GM21390 (cell line): ENCODE data around the gene CELF4.

ENCODE experiments used
- ATAC-seq: cut with Tn5 transposase; IDR thresholded peaks from one replicate; pipeline ENCODE4 v1.9.1; 2021; ENCODE audit not compliant: unreplicated experiment

Gene CELF4

DNA sequence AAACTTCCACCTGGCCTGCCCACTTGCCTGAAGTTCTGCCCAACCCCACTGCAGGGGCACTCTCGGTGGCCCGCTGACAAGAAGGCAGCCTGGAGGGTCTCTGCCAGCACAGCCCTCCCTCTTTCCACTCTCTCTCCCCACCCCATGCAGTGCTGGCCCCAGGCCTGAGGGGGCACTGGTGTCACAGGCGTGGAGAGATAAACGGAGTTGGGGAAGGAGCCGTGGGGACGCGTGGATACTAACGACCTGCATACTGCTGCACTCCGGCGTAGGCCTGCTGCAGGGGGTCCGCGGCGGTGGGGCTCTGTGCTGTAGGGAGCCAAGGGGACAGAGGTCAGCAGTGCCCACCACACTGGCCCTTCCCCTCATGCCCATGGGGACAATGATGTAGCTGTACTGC lies 299.3 kb downstream of the CELF4 start:
- ATAC-seq = no peak

DNA sequence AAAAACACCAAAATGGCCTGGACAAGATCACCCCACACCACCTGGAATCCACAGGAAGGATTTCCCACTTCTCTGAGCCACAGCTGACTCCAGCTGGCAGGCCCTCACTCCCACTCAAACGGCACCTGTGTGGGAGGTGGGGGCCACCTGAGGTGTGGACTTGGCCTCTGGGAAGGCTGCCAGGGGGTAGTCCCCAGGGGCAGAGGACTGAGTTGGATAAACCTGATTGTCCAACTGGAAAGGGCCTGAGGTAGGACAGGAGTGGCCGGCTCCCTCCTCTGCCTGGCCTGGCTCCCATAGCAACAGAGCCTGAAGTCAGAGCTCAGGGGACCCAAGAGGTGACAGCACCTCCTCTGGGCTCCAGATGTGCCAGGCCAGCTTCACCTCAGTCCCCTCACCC lies 300.2 kb downstream of the CELF4 start:
- no peak for ATAC-seq

DNA sequence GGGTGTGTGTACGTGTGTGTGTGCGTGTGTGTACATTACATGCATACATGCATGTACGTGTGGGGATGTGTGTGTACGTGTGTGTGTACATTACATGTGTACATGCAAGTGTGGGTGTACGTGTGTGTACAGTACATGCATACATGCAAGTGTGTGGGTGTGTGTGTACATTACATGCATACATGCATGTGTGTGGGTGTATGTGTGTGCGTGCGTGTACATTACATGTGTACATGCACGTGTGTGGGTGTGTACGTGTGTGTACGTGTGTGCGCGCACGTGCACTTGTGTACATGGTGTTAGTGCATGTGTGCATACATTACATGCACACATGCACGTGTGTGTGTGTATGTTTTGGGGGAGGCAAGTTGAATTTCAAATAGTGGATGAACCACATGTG lies 300.6 kb downstream of the CELF4 start:
- ATAC-seq = no peak

- no peak for ATAC-seq
Observed at GRCh38 chr18:37261988-37262387, 303.6 kb downstream of the CELF4 start.

- no peak for ATAC-seq
Observed at GRCh38 chr18:37261246-37261840, 304.3 kb downstream of the CELF4 start.

DNA sequence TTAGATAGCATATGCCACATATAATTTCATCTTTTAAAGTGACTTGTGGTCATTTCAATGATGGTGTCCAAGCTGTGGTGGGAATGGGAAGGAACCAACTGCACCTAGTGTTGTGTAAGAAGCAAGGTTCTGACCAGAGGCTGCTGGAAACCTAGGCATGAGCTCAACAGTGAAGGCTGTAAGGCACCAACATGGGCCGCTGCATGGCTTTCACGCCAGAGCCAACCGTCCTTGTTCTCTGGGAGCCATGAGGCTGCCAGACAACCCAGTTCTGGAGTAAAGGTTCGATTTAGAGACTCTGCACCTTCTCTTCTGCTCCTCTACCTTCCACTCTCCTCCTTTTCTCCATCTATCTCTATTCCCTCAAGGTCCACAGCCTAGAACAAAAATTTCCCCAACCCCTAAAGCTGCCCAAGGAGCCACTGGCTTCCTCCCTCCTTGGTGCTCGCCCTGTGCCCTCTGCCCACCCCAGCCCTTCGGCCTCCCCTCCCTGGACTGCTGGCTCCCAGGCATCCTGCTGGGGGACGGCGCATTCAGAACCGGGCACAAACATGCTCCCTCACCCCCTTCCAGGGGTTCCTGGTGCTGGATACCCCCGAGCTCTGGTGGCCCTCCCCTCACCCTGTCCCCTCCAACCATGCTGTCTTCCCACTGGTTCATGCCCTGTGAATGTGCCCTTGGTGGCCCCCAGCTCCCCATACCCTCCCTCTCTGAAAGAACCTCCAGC lies 305.1 kb downstream of the CELF4 start:
- no peak for ATAC-seq

GRCh38 chr18:37259711-37260110 lies 305.9 kb downstream of the CELF4 start:
- ATAC-seq = no peak

- no peak for ATAC-seq
Observed at GRCh38 chr18:37258819-37259218, 306.8 kb downstream of the CELF4 start.

- no peak for ATAC-seq
Observed at GRCh38 chr18:37258131-37258530, 307.5 kb downstream of the CELF4 start.

DNA sequence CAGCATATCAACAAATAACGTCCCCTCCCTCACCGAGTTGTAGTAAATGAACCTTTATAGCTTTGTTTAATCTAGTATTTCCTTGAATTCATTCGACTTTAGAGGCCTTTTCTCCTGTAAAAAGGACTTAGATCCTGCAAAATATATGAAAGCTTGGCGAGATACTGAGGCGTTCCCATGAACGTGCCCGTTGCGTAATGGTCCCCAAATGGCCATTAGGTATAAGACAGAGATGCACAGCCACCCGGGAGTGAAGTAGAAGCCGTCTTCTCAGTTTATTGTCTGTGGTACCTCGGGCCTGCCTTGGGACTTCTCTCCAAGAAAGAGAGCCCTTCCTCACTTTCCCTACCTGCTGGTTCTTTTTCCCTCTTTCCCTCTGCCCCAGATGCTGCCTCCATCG lies 310.6 kb downstream of the CELF4 start:
- no peak for ATAC-seq

- ATAC-seq = no peak
Observed at GRCh38 chr18:37254236-37254754, 311.3 kb downstream of the CELF4 start.

GRCh38 chr18:37253394-37254235 lies 312.0 kb downstream of the CELF4 start:
- no peak for ATAC-seq

- no peak for ATAC-seq
Observed at GRCh38 chr18:37252854-37253393, 312.7 kb downstream of the CELF4 start.

DNA sequence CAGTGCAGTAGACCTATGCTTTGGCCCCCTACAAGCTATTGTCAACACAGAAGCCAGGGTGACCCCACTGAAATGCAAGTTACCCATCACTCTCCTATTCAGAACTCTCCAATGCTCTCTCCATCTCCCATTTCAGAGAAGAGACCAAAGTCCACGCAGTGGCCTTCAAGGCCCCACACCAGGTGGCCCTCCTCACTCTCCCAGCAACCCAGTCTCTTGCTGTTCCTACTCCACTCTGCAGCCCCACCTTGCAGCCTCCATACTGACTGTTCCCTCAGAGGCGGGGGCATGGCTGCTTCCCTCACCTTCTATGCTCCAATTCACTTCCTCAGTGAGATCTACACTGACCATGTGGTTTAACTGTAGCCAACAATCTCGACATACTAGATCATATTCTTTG lies 313.3 kb downstream of the CELF4 start:
- no peak for ATAC-seq

DNA sequence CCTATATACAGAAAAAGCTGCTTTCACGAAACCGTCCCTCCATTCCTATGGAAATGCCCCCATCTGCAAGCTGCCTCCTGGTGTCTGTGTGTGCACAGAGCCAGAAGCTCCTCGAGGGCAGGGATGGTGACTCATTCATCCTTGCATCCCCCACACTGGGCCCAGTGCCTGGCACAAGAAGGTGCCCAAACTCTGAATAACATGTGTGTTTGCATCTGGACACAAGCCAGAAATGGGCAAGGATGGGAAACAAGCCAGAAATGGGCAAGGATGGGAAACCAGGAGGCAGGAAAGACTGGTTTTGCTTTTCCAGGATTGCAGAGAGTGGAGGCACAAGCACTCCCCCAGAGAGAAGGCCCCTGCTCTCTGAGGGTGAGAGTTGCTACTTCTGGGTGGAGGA lies 313.9 kb downstream of the CELF4 start:
- no peak for ATAC-seq

DNA sequence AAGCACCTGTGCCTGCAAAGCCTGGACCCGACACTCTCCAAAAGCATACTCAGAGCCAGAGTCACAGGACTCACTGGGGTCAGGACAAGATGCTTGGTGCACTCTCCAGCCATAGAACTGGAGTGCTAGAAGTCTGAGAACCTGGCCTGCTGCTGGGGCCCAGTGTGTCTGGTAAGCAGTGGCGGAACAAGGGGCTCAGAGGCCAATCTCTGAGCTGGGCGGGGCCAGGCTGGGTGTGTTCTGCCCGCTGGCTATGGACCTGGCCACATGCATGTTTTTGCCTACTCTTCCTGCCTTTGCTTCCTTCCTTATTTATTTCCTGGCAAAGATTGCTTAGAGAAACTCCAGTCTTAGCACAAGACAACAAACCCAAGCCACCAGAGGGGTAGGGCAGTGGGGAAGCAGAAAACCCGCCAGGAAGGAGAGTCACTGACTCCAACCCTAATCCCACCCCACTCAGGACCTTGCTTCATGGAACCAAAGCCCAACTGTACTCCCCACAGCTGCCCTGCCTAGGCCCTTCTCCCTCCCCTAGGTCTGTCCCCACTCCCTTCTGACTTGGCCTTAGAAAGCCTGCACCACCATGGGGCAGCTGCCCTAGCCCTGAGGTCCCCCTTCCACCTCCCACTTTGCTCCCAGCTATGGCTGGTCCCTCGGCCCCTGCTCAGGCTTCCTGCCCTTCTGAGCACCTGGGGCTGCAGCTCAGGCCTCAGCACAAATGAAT lies 315.5 kb downstream of the CELF4 start:
- no peak for ATAC-seq

DNA sequence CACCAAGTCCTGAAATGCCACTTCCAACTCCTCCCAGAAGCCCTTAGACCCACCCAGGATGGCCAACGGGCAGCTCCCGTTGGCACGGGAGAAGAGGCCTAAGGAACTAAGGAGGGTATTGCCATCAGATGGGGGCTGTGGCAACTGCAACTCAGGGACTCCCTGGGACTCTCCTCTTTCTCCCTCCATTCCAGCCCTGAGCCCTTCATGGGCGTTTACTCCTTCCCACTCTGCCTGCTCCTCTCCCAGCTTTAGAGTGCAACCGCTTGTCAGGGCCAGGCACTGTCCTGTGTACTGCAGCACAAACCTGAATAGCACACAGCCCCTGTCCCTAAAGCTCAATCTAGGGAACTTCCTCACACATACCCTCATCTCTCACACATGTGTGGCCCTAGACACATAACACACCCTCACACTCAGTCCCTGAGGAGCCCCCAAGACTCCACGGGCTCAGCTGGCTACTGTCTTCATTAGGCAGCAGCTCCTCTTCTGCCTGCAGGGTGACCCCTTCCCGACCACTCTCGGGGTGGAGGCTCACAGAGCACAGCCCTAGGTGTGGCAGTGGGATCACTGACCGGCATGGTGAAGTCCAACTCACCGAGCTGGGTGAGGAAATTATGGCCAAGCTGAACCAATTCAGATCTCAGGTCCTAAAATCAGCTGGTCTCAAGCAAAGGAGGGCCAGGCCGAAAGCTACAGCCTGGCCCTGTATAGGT lies 316.3 kb downstream of the CELF4 start:
- ATAC-seq = no peak

DNA sequence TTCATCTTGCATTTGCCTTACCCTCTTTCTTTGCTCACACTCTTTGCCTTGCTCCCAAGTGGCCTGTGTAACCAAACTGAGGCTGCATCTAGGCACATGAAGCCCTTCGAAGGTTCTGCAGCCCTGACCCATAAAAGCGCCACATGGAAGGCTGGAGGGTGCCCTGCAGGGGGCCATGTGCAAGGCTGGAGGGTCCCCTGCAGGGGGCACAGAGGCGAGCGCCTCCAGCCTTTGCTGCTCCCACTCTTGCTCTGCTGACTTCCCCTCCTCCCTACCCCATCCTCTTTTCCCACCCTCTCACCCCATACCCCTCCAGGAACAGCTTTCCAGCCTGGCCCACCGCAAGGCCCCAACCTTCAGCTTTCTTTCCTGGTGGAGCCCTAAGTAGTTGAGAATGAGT lies 317.3 kb downstream of the CELF4 start:
- ATAC-seq = no peak

GRCh38 chr18:37247497-37248161 lies 318.0 kb downstream of the CELF4 start:
- no peak for ATAC-seq
